Bone marrow (tissue), 2 donors: Measurements from ENCODE around the gene KRT2.

Experiments
- DNase-seq, 2 donors: peaks; one replicate each; lab custom pipeline; 2025; lab: John Stamatoyannopoulos, UW

The KRT2 gene

GRCh38 chr12:52615208-52615868 lies 36.7 kb downstream of the KRT2 start:
- no peak for DNase-seq

- DNase-seq, result no peak
These were observed 37.4 kb downstream of the KRT2 start for GRCh38 chr12:52614381-52615207.

- no peak for DNase-seq
These were observed 38.5 kb downstream of the KRT2 start for GRCh38 chr12:52613384-52614030.

GRCh38 chr12:52612431-52613383 lies 39.3 kb downstream of the KRT2 start:
- no peak for DNase-seq

- no peak for DNase-seq
These were observed 40.9 kb downstream of the KRT2 start for GRCh38 chr12:52611080-52611468.

GRCh38 chr12:52608826-52609630 lies 43.0 kb downstream of the KRT2 start:
- DNase-seq, result no peak

GRCh38 chr12:52608161-52608560 lies 43.9 kb downstream of the KRT2 start:
- no peak for DNase-seq

- DNase-seq, result no peak
These were observed 44.7 kb downstream of the KRT2 start for GRCh38 chr12:52607314-52607713.

GRCh38 chr12:52606581-52607218 lies 45.3 kb downstream of the KRT2 start:
- no peak for DNase-seq

- DNase-seq, result no peak
These were observed 45.9 kb downstream of the KRT2 start for GRCh38 chr12:52606096-52606495.

GRCh38 chr12:52605542-52605941 lies 46.5 kb downstream of the KRT2 start:
- DNase-seq, result no peak

GRCh38 chr12:52604859-52605258 lies 47.2 kb downstream of the KRT2 start:
- DNase-seq, result no peak

GRCh38 chr12:52603314-52603713 lies 48.7 kb downstream of the KRT2 start:
- DNase-seq, result no peak

GRCh38 chr12:52602552-52602951 lies 49.5 kb downstream of the KRT2 start:
- DNase-seq, result no peak

GRCh38 chr12:52601671-52602070 lies 50.3 kb downstream of the KRT2 start:
- DNase-seq, result no peak

GRCh38 chr12:52600941-52601481 lies 51.0 kb downstream of the KRT2 start, which contains the start of gene KRT72:
TSS of gene KRT72 (minus strand) at chr12:52601463. CDS start at chr12:52601452, 11 bp downstream.
- DNase-seq, result no peak

- no peak for DNase-seq
These were observed 51.5 kb downstream of the KRT2 start for GRCh38 chr12:52600475-52600874.

GRCh38 chr12:52600071-52600470 lies 51.9 kb downstream of the KRT2 start:
- no peak for DNase-seq

GRCh38 chr12:52598966-52599365 lies 53.0 kb downstream of the KRT2 start:
- no peak for DNase-seq
